NCI-H2227 treated with DMSO at 0.1 percent for 48 hours (cell line): ENCODE measurements around the gene NCCRP1.

Source experiments
- DNase-seq: peaks from one replicate; lab custom pipeline; 2025; lab: John Stamatoyannopoulos, UW

NCCRP1 gene

GRCh38 chr19:39165857-39166256 is 30.9 kb upstream of the NCCRP1 start:
- no peak for DNase-seq

- DNase-seq = peak; percentile 64
Observed at GRCh38 chr19:39166571-39167391, 30.0 kb upstream of the NCCRP1 start.

GRCh38 chr19:39167461-39168257 is 29.1 kb upstream of the NCCRP1 start:
- no peak for DNase-seq

GRCh38 chr19:39168258-39169142 is 28.3 kb upstream of the NCCRP1 start:
- DNase-seq = no peak

- no peak for DNase-seq
Observed at GRCh38 chr19:39169143-39169810, 27.5 kb upstream of the NCCRP1 start.

GRCh38 chr19:39170386-39171231 is 26.2 kb upstream of the NCCRP1 start:
- no peak for DNase-seq

GRCh38 chr19:39171479-39172465 is 25.0 kb upstream of the NCCRP1 start:
- DNase-seq = no peak

GRCh38 chr19:39172700-39173501 is 23.9 kb upstream of the NCCRP1 start:
- DNase-seq = no peak

GRCh38 chr19:39173502-39173991 is 23.2 kb upstream of the NCCRP1 start:
- no peak for DNase-seq

GRCh38 chr19:39174142-39174541 is 22.6 kb upstream of the NCCRP1 start:
- DNase-seq = no peak

- DNase-seq = no peak
Observed at GRCh38 chr19:39174558-39175544, 21.9 kb upstream of the NCCRP1 start.

GRCh38 chr19:39175564-39175963 is 21.2 kb upstream of the NCCRP1 start:
- peak; percentile 75 for DNase-seq

GRCh38 chr19:39177110-39177699 is 19.6 kb upstream of the NCCRP1 start:
- DNase-seq = no peak

- DNase-seq = no peak
Observed at GRCh38 chr19:39177736-39178135, 19.0 kb upstream of the NCCRP1 start.

- no peak for DNase-seq
Observed at GRCh38 chr19:39178296-39179006, 18.3 kb upstream of the NCCRP1 start.

GRCh38 chr19:39179754-39180153 is 17.0 kb upstream of the NCCRP1 start:
- no peak for DNase-seq
